22Rv1 (cell line): ENCODE data around the gene ARHGAP9.

ENCODE experiments used
- H3K27ac ChIP-seq: fragments of 450-650 bp; 2 replicates; pipeline ENCODE4 v1.5.1; 2017
- CTCF ChIP-seq: fragments of 450-650 bp; IDR thresholded peaks from 2 replicates; pipeline ENCODE4 v1.5.1; 2017; ENCODE audit warnings: mild to moderate bottlenecking
- ZFX ChIP-seq: fragments of 450-650 bp; IDR thresholded peaks from 2 replicates; pipeline ENCODE4 v1.6.1; 2017; ENCODE audit warnings: antibody characterized with exemption, borderline replicate concordance

ARHGAP9 gene

GRCh38 chr12:57475271-57476161, 4.2 kb downstream of the ARHGAP9 start:
- H3K27ac ChIP-seq: no peak overlapping the region
- TF ChIP-seq ZFX (no peak), CTCF (no peak)

- no peak overlapping the region for H3K27ac ChIP-seq
- TF ChIP-seq CTCF (no peak), ZFX (no peak)
Measured at GRCh38 chr12:57474862-57475261, 4.8 kb downstream of the ARHGAP9 start.

- TF ChIP-seq CTCF: no peak
- TF ChIP-seq ZFX: no peak
- H3K27ac ChIP-seq: no peak overlapping the region
Measured at GRCh38 chr12:57474430-57474829, 5.2 kb downstream of the ARHGAP9 start.

GRCh38 chr12:57473886-57474285, 5.8 kb downstream of the ARHGAP9 start:
- no peak for TF ChIP-seq CTCF
- no peak for TF ChIP-seq ZFX

GRCh38 chr12:57473392-57473791, 6.3 kb downstream of the ARHGAP9 start:
- TF ChIP-seq ZFX: no peak
- H3K27ac ChIP-seq: no peak overlapping the region

More at GRCh38 chr12:57473886-57474285, 5.8 kb downstream of the ARHGAP9 start:
- H3K27ac ChIP-seq: no peak overlapping the region

GRCh38 chr12:57472391-57472790, 7.3 kb downstream of the ARHGAP9 start:
- H3K27ac ChIP-seq: no peak overlapping the region
- TF ChIP-seq CTCF (no peak), ZFX (no peak)

GRCh38 chr12:57471661-57472060, 8.0 kb downstream of the ARHGAP9 start:
- H3K27ac ChIP-seq: no peak overlapping the region
- TF ChIP-seq CTCF: no peak
- no peak for TF ChIP-seq ZFX
